GM19397 (cell line): ENCODE measurements around the gene MDM4.
"Not testable (repeated sequence)": the region's sequence is repeated elsewhere in the genome, so short reads cannot be mapped to it uniquely, and the experiment has no call there.

Experiments
- ATAC-seq: cut with Tn5 transposase; IDR thresholded peaks from one replicate; pipeline ENCODE4 v1.9.1; 2021; ENCODE audit warnings: mild to moderate bottlenecking, moderate library complexity; ENCODE audit not compliant: unreplicated experiment

MDM4 gene

GRCh38 chr1:204516180-204516879, at the start of gene MDM4:
Gene MDM4 (plus strand): TSS chr1:204516406. CDS start chr1:204525519, 9,113 bp downstream.
- peak; percentile 75 for ATAC-seq

- no peak for ATAC-seq
Measured at GRCh38 chr1:204466416-204467405, 49.5 kb upstream of the MDM4 start.

GRCh38 chr1:204468206-204468605, 48.0 kb upstream of the MDM4 start:
- ATAC-seq, result no peak

GRCh38 chr1:204468766-204469302, 47.4 kb upstream of the MDM4 start:
- ATAC-seq, result no peak

- ATAC-seq, result no peak
Measured at GRCh38 chr1:204469304-204469703, 46.9 kb upstream of the MDM4 start.

- no peak for ATAC-seq
Measured at GRCh38 chr1:204471687-204472086, 44.5 kb upstream of the MDM4 start.

GRCh38 chr1:204472660-204473059, 43.5 kb upstream of the MDM4 start:
- no peak for ATAC-seq

- ATAC-seq, result no peak
Measured at GRCh38 chr1:204473400-204473965, 42.7 kb upstream of the MDM4 start.

- no peak for ATAC-seq
Measured at GRCh38 chr1:204475656-204476432, 40.4 kb upstream of the MDM4 start.

- no peak for ATAC-seq
Measured at GRCh38 chr1:204476563-204476962, 39.6 kb upstream of the MDM4 start.

GRCh38 chr1:204477036-204477740, 39.0 kb upstream of the MDM4 start:
- ATAC-seq, result no peak

GRCh38 chr1:204478172-204478899, 37.9 kb upstream of the MDM4 start:
- no peak for ATAC-seq

GRCh38 chr1:204478921-204479320, 37.3 kb upstream of the MDM4 start:
- no peak for ATAC-seq

- ATAC-seq, result no peak
Measured at GRCh38 chr1:204479387-204480136, 36.6 kb upstream of the MDM4 start.

GRCh38 chr1:204480515-204480914, 35.7 kb upstream of the MDM4 start:
- ATAC-seq, result peak; percentile 63

GRCh38 chr1:204483791-204484190, 32.4 kb upstream of the MDM4 start:
- no peak for ATAC-seq

GRCh38 chr1:204486513-204487255, 29.5 kb upstream of the MDM4 start:
- not testable (repeated sequence) for ATAC-seq

GRCh38 chr1:204487256-204487615, 29.0 kb upstream of the MDM4 start:
- ATAC-seq, result no peak
